Kidney epithelial cell (primary cell): ENCODE measurements around the gene RALY. TPM values are rescaled to one million over a fixed set of nuclear protein-coding genes. Genes with fewer than 3 reads are reported as not detected.
A peak's percentile ranks its signal among the peaks of the same experiment; 100 is the strongest.

Source experiments
- DNase-seq: peaks from one replicate; pipeline ENCODE4 v3.0.0-alpha.2; 2010; ENCODE audit warnings: low read depth
- H3K27me3 ChIP-seq: 2 replicates; pipeline ENCODE4 v1.6.0; 2011; ENCODE audit warnings: low read length; ENCODE audit not compliant: control insufficient read depth, insufficient read depth
- H3K36me3 ChIP-seq: 2 replicates; pipeline ENCODE4 v1.5.1; 2011; ENCODE audit warnings: low read length; ENCODE audit not compliant: control insufficient read depth, insufficient read depth
- H3K4me3 ChIP-seq: 2 replicates; pipeline ENCODE4 v1.5.1; 2011; ENCODE audit warnings: low read depth, mild to moderate bottlenecking, control low read depth, low read length
- total RNA-seq: library from RNA; depleted of rRNA; stranded (reverse); fragments of >200 nt; gene quantifications from 2 replicates; pipeline ENCODE4 v1.2.3, GENCODE V29; 2015
- TF ChIP-seq, protein P1 (sequence below): IDR thresholded peaks from 2 replicates; pipeline ENCODE4 v1.5.1; 2011; ENCODE audit warnings: mild to moderate bottlenecking, moderate library complexity, low read length, control low read depth, inconsistent platforms; ENCODE audit not compliant: insufficient read depth, poor library complexity, severe bottlenecking

The RALY gene
- total RNA-seq, 1 donor from 2014 or later = 138 TPM

DNA sequence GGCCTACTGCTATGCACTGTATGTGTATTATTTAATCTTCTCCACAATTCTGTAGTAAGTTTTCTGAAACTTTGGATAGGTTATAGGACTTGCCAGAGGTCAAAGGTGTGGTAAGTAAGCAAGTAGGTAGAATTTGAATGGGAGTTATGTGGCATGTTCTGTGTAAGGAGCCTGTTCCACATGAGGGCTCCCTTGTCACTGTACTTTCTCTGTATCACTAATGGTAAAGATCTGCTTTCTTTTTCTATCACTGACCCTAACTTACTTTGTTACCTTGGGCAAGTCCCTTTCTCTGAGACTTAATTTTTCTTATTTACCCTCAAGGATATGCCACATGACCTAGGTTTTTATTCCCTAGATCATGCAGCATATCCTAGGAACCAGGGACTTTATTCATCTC lies 68.0 kb downstream of the RALY start:
- TF ChIP-seq, protein P1, sequence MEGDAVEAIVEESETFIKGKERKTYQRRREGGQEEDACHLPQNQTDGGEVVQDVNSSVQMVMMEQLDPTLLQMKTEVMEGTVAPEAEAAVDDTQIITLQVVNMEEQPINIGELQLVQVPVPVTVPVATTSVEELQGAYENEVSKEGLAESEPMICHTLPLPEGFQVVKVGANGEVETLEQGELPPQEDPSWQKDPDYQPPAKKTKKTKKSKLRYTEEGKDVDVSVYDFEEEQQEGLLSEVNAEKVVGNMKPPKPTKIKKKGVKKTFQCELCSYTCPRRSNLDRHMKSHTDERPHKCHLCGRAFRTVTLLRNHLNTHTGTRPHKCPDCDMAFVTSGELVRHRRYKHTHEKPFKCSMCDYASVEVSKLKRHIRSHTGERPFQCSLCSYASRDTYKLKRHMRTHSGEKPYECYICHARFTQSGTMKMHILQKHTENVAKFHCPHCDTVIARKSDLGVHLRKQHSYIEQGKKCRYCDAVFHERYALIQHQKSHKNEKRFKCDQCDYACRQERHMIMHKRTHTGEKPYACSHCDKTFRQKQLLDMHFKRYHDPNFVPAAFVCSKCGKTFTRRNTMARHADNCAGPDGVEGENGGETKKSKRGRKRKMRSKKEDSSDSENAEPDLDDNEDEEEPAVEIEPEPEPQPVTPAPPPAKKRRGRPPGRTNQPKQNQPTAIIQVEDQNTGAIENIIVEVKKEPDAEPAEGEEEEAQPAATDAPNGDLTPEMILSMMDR = no peak
- no peak for DNase-seq
- H3K4me3 ChIP-seq = no peak overlapping the region
- no peaks in the 10 kb centered on the region for H3K27me3 ChIP-seq
- no peaks in the 10 kb centered on the region for H3K36me3 ChIP-seq

DNA sequence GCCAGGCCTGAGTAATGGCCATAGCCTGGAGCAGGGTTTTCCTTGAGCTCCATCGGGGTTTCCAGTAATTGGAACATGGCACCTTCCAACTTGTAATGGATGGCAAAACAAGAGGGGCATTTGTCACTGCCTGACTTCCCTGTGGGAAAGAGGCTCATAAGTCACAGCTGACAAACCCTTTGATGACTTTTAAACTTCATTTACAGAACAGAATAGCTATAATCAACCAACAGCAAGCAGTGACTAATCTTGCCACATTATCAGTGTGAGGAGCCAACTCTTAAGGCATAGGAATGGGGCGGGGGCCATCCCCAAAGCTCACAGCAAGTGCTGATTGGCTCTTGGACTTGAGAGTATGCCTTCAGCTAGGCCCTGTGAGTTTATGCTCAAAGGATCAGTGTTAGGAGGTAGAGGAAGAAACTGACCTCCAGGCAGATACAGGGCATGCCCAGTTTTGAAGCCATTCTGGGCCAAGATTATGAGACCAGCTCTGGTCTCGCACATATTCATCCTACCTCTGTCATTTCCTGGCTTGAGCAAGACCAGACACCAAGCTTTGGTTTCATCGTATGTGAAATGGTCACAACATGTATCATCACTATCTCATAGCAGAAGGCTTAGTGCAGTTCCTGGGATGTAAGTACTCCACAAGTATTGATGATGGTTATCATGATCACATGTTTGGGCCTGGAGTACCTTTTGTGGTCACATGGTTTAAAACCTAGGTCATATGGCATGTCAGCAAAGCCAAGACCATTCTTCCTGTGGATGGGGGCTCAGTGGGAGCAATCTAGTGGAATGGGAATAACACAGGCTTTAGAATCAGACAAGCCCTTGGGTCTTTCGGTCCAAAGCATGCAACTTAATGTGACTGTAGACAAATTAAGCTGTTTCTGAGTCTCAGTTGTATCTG lies 69.1 kb downstream of the RALY start:
- DNase-seq = no peak
- Histone ChIP-seq H3K36me3 (no peaks in the 10 kb centered on the region), H3K27me3 (no peaks in the 10 kb centered on the region), H3K4me3 (no peak overlapping the region)
- TF ChIP-seq, protein P1 = no peak

DNA sequence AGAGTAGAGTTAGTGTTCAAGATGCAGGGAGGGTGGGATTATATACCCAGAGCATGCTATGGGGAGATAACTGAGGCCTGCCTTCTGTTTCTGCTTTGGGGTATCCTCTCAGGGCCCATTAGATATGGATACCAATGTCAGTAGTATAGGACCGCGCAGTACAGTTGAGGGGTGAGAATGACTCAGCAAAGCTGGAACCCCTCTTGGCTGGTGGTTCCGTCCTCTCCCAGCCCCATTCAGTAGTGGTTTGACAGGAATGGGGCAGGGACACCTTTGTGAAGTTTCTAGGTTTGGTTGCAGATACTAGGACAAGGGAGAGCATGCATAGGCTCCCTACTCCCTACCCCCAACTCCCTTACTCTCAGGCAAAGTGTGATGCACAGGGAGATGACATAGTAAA lies 70.6 kb downstream of the RALY start:
- DNase-seq = no peak
- no peaks in the 10 kb centered on the region for H3K27me3 ChIP-seq
- H3K36me3 ChIP-seq = no peaks in the 10 kb centered on the region
- H3K4me3 ChIP-seq = no peak overlapping the region
- TF ChIP-seq, protein P1 = no peak

DNA sequence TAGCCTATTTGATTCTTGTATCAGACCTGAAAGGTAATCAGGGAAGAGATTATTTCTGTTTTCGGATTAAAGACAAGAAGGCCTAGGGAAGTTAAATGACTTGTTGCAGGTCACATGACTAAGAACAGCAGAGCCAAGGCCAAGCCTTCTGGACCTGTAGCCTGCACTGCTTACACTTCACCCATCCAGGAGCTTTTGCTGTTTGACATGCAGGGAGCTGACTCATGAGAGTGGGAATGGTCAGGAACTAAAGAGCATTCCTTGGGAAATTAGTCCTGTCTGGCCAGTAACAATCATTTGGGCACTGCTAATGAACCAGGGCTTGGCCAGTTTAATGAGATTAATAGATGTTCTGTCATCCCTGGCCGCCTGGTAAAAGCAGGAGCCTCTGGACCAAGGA lies 71.5 kb downstream of the RALY start:
- Histone ChIP-seq H3K27me3 (no peaks in the 10 kb centered on the region), H3K4me3 (no peak overlapping the region), H3K36me3 (no peaks in the 10 kb centered on the region)
- peak; percentile 37 for DNase-seq
- TF ChIP-seq, protein P1 = no peak

DNA sequence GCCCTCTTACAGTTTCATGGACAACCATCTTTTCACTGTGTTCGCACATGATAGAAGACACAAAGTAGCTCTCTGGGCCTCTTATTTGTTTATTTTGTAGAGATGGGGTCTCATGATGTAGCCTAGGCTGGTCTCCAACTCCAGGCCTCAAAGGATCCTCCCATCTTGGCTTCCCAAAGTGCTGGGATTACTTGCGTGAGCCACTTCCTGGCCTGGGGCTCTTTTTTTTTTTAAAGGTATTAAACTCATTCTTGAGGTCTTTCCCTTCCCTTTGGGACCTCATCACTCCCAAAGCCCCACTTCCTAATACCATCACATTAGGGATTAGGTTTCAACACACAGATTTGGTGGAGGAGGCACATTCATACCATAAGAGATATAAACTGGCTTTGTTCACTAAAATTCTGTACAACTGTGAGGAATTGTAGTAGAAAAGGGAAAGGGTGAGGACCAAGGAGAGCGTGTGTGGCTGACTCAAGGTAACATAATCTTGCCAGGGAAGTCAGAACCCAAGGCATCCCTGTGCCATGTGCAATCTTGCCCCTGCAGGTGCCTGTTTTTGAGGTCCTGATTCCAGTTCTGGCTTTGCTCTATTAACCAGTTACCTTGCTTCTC lies 72.9 kb downstream of the RALY start:
- Histone ChIP-seq H3K36me3 (no peaks in the 10 kb centered on the region), H3K27me3 (no peaks in the 10 kb centered on the region), H3K4me3 (no peak overlapping the region)
- no peak for DNase-seq
- TF ChIP-seq, protein P1 = no peak

DNA sequence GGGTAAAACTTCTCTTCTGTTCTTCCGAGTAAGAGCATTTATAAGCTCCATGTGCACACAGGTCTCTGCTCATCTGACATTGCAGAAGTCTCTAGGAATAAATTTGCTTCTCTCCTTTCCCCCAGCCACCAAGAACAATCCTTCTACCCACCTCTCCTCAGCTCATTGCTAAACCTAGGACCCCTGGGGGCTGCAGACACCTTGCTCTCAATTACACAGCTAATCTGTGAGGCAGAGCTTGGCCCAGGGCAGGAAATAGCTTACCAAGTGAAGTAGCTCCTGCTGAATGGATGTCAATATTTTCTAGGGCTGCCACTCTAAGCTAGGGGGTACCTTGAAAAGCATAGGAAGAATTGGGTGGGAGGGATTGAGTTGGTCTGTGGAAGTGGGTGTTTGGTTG lies 74.3 kb downstream of the RALY start:
- no peaks in the 10 kb centered on the region for H3K27me3 ChIP-seq
- no peak for DNase-seq
- no peaks in the 10 kb centered on the region for H3K36me3 ChIP-seq
- TF ChIP-seq, protein P1 = no peak
- no peak overlapping the region for H3K4me3 ChIP-seq
